Keratinocyte (primary cell): ENCODE results near the gene ELAPOR1. TPM values are rescaled to one million over a fixed set of nuclear protein-coding genes. Genes with fewer than 3 reads are reported as not detected.

ENCODE experiments used
- DNase-seq: peaks from one replicate; pipeline ENCODE4 v3.0.0-alpha.2; 2011; ENCODE audit warnings: low read depth, missing footprints, low spot score
- FAIRE-seq: peaks from 2 replicates; lab custom pipeline; 2011; peaks lifted over from hg19 to GRCh38; lab: Jason Lieb, UNC
- H2AFZ ChIP-seq: 2 replicates; pipeline ENCODE4 v1.6.0; 2012; ENCODE audit warnings: low read length, control low read depth, inconsistent platforms; ENCODE audit not compliant: control insufficient read depth
- H3K27ac ChIP-seq: 2 replicates; pipeline ENCODE4 v1.5.1; 2011; ENCODE audit warnings: low read length; ENCODE audit not compliant: control insufficient read depth, insufficient read depth
- H3K27me3 ChIP-seq: 3 replicates; pipeline ENCODE4 v1.6.0; 2011; ENCODE audit warnings: low read length; ENCODE audit not compliant: control insufficient read depth, insufficient read depth; ENCODE audit errors: extremely low read depth
- H3K36me3 ChIP-seq, 2 experiments: 2 replicates in 1 of 2; 3 replicates in 1 of 2; pipeline ENCODE4 v1.5.1; 2011; ENCODE audit warnings: low read length in 2 of 2, mild to moderate bottlenecking in 1 of 2; ENCODE audit not compliant: control insufficient read depth in 2 of 2, insufficient read depth in 2 of 2; ENCODE audit errors: extremely low read depth in 1 of 2
- H3K4me1 ChIP-seq: 3 replicates; pipeline ENCODE4 v1.5.1; 2011; ENCODE audit warnings: low read length; ENCODE audit not compliant: control insufficient read depth, insufficient read depth; ENCODE audit errors: extremely low read depth
- H3K4me2 ChIP-seq: 3 replicates; pipeline ENCODE4 v1.6.0; 2011; ENCODE audit warnings: low read depth, low read length; ENCODE audit not compliant: control insufficient read depth, insufficient read depth; ENCODE audit errors: extremely low read depth
- H3K4me3 ChIP-seq, 3 experiments: fragments of 200-600 bp in 1 of 3; sonication (generic) in 1 of 3; 2 replicates in 2 of 3; 3 replicates in 1 of 3; pipeline ENCODE4 v1.5.1; 2011 to 2016; ENCODE audit warnings: low read length in 3 of 3, mild to moderate bottlenecking in 3 of 3, control low read depth in 2 of 3, inconsistent platforms in 1 of 3, low read depth in 1 of 3, mixed read lengths in 1 of 3, mixed run types in 1 of 3, moderate library complexity in 1 of 3; ENCODE audit not compliant: control insufficient read depth in 2 of 3, insufficient read depth in 2 of 3; ENCODE audit errors: extremely low read depth in 1 of 3
- H3K79me2 ChIP-seq: 2 replicates; pipeline ENCODE4 v1.6.0; 2012; ENCODE audit warnings: low read length; ENCODE audit not compliant: control insufficient read depth, insufficient read depth
- H3K9ac ChIP-seq: 3 replicates; pipeline ENCODE4 v1.6.0; 2011; ENCODE audit warnings: low read length; ENCODE audit not compliant: control insufficient read depth, insufficient read depth; ENCODE audit errors: extremely low read depth
- H3K9me1 ChIP-seq: 3 replicates; pipeline ENCODE4 v1.6.0; 2011; ENCODE audit warnings: low read length; ENCODE audit not compliant: control insufficient read depth, insufficient read depth; ENCODE audit errors: extremely low read depth
- H3K9me3 ChIP-seq: 2 replicates; pipeline ENCODE4 v1.5.1; 2012; ENCODE audit warnings: low read depth, low read length; ENCODE audit not compliant: control insufficient read depth
- H4K20me1 ChIP-seq: 3 replicates; pipeline ENCODE4 v1.6.0; 2011; ENCODE audit warnings: low read length; ENCODE audit not compliant: control insufficient read depth, insufficient read depth; ENCODE audit errors: extremely low read depth
- CTCF ChIP-seq, 3 experiments: IDR thresholded peaks in 1 of 3; conservative IDR thresholded peaks in 1 of 3; optimal IDR thresholded peaks in 1 of 3; 2 replicates in 2 of 3; 3 replicates in 1 of 3; pipeline versions ENCODE3 to v1.5.1; 2011; ENCODE audit warnings: low read length in 3 of 3, mild to moderate bottlenecking in 3 of 3, moderate library complexity in 2 of 3, control low read depth in 1 of 3, inconsistent platforms in 1 of 3; ENCODE audit not compliant: insufficient read depth in 2 of 3; ENCODE audit errors: extremely low read depth in 1 of 3
- EZH2 ChIP-seq: IDR thresholded peaks from one replicate; pipeline ENCODE4 v1.6.1; 2012; ENCODE audit warnings: inconsistent platforms, mild to moderate bottlenecking, low read length, moderate library complexity
- dilution Hi-C: fragments of 300-500 bp; cut with MboI; formaldehyde crosslinking; loops from one replicate; pipeline ENCODE4 v1.7.0; 2020; ENCODE audit warnings: low sequenced_read_pairs; ENCODE audit not compliant: extremely low pct_ligation_motif_present
- polyA plus RNA-seq, 5 experiments: library from polyadenylated mRNA; depleted of rRNA in 3 of 5; stranded (reverse) in 3 of 5; stranded (forward) in 1 of 5; unstranded in 1 of 5; fragments of >200 nt; gene quantifications; 1 replicate in 1 of 5; 2 replicates in 3 of 5; 3 replicates in 1 of 5; pipeline versions ENCODE4 v1.2.1 to v1.2.3, GENCODE V29; 2011 to 2012; ENCODE audit warnings: missing spikeins in 2 of 5, low read depth in 1 of 5, low replicate concordance in 1 of 5

ELAPOR1 gene
- polyA plus RNA-seq, 1 donor (not counting 4 experiments of a cell fraction or from before 2014, with no cell fraction given), result 0.24 TPM

GRCh38 chr1:109115685-109116084 is 1.8 kb downstream of the ELAPOR1 start:
- H3K36me3 ChIP-seq, result no peaks in the 10 kb centered on the region
- no peaks in the 10 kb centered on the region for H3K79me2 ChIP-seq
- peaks cover 25% of the 10 kb centered on the region for H3K27me3 ChIP-seq
- no peaks in the 10 kb centered on the region for H3K9me1 ChIP-seq
- TF ChIP-seq CTCF (optimal IDR thresholded peaks at IDR 0.05 in 1 of 3, IDR thresholded peaks at IDR 0.05 in 1 of 3, conservative IDR thresholded peaks at IDR 0.05 in 1 of 3; ENCODE audit: extremely low read depth in 1 of 3, insufficient read depth in 2 of 3, low read length in 3 of 3) (no peak), EZH2 (no peak)
- dilution Hi-C loops, result no loop called here
- DNase-seq (no peak), FAIRE-seq (no peak)
- H3K9me3 ChIP-seq, result no peaks in the 10 kb centered on the region
- no peak overlapping the region for H3K27ac ChIP-seq
- H2AFZ ChIP-seq, result no peak overlapping the region
- H3K9ac ChIP-seq, result no peak overlapping the region
- H3K4me2 ChIP-seq, result no peak overlapping the region
- H3K4me3 ChIP-seq, result no peak overlapping the region
- H3K4me1 ChIP-seq, result peaks cover 9% of the 10 kb centered on the region
- H4K20me1 ChIP-seq, result no peaks in the 10 kb centered on the region

GRCh38 chr1:109116286-109116685 is 2.4 kb downstream of the ELAPOR1 start:
- Histone ChIP-seq H3K9me1 (no peaks in the 10 kb centered on the region), H2AFZ (no peak overlapping the region), H3K4me3 (no peak overlapping the region), H3K36me3 (no peaks in the 10 kb centered on the region), H3K4me1 (peaks cover 9% of the 10 kb centered on the region), H3K27ac (no peak overlapping the region), H3K9me3 (no peaks in the 10 kb centered on the region), H4K20me1 (no peaks in the 10 kb centered on the region), H3K27me3 (peaks cover 25% of the 10 kb centered on the region), H3K79me2 (no peaks in the 10 kb centered on the region), H3K9ac (no peak overlapping the region), H3K4me2 (no peak overlapping the region)
- DNase-seq (no peak), FAIRE-seq (no peak)
- TF ChIP-seq EZH2 (no peak), CTCF (optimal IDR thresholded peaks at IDR 0.05 in 1 of 3, IDR thresholded peaks at IDR 0.05 in 1 of 3, conservative IDR thresholded peaks at IDR 0.05 in 1 of 3; ENCODE audit: extremely low read depth in 1 of 3, insufficient read depth in 2 of 3, low read length in 3 of 3) (no peak)
- dilution Hi-C loops, result no loop called here
